NCI-H1048 (cell line): Measurements from ENCODE around the gene ADCY1.

Source experiments
- DNase-seq: peaks from one replicate; lab custom pipeline; 2025; lab: John Stamatoyannopoulos, UW

ADCY1 gene

DNA sequence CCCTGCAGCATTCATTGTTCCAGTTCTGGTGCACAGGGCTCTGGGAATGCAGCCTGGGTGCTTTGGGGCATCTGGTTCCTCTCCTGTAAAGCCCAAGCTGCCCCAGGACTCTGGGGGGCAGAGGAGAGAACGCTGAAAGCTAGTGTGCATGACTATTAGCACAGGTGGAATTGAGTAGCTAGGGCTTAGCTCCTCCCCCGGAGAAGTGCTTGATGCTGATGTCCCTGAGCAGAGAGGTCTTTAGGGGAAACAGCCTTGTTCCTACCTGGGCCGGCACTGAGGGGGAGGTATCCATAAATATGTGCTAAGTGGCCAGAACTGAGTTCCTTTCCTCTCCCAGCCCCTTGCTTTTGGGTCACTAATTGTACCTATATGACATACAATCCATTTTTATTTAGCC, 3.9 kb downstream of the ADCY1 start:
- no peak for DNase-seq

GRCh38 chr7:45578467-45578866, 4.3 kb downstream of the ADCY1 start:
- no peak for DNase-seq

DNA sequence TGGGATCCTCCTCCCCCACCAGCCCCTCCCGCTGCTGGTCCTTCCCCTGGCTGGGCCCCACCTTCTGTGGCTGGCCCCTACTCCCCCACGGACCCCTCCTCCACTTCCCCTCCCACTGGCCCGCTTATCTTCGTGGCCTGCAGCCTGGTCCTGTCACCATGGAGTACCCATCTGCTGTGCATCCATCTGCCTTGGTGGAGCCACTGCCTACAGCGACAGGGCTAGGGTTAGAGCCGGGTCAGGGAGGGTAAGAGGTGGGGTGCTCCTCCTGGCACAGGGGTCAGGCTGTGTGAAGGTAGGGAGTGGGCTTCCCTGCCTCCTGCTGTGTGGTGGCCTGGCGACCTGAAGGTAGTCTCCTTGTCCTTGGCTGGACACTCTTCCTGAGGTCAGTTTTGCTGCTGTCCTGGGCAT, 5.2 kb downstream of the ADCY1 start:
- no peak for DNase-seq

DNA sequence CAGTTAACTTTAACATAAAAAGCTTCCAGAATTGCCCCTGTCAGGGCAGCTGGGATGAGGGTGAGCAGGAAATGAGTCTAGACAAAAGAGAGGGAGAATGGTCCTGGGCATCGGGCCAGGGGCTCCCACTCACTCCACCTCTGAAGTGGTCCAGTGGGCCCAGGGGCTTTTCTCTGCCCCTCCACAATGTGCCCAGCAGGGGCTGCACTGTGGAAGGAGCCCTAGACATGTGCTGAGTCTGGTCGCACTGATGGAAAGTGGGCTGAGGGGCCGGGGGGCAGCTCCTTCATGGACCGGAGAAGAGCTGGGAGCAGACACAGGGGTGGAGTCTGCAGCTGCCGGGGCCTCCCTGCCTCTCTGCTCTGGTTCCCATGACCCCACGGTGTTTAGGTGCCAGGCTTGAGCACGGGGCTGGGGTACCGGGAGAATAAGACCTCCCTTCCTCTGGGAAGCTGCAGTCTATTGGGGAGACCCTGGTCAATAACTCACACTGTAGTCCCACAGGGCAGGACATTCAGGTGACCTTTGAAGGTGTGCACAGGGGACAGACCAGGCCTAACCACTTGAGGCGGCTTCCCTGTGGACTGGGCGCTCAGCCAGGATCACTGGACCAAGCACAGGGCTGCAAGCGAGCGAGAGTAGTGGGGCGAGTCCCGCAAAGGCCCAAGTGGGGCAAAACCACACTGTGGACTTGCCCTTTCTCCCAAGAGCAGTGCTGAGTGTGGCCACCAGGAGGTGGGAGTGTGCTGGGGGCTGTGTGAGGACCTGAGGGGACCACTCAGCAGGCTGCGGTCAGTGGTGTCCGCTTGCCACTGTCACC, 6.1 kb downstream of the ADCY1 start:
- DNase-seq: no peak

GRCh38 chr7:45581271-45581780, 7.2 kb downstream of the ADCY1 start:
- no peak for DNase-seq

DNA sequence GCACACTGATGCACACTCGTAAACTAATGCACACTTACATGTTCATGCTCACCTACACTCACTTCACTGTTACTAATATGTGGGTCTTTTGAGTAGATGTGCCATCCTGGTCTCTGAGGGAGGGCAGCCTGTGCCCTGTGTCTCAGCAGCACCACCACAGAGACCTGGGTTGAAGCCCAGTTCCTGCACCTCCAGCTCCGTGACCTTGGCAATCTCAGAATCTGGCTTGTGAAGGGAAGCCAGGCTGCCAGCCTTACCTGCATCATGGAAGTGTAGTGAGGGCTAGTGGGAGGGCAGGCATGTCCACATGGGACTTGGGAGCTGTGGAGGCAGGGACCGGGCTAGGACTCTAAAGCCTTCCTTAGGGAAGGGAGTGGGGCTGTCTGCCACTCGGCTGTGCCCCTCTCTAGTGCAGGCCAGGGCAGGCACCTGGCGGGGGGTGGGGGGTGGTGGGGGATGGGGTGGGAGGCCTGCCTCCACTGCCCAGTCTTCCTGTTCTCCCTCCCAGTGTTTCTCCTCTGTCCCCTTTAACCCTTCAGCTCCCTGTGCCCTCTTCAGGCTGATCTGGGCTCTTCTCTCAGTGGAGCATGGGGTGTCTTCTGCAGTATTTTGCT, 8.1 kb downstream of the ADCY1 start:
- no peak for DNase-seq

DNA sequence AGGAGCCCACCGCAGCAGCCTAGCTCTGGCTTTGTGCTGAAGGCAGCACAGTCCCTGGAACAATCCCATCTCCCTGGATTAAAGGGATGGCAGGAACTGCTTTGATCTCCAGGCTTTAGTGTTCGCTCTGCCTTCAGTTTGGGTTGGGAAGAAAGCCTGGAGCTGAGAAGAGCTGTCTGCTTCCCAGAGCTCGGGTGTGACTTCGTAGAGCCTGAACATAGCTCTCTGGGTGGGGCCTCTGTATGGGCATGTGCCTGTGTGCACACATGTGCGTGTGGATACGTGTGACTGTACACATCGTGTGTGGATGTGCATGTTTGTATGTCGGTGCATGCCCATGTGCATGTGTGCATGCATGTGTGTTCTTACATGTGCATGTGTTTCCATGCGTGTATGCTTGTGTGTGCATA, 8.7 kb downstream of the ADCY1 start:
- no peak for DNase-seq

- no peak for DNase-seq
Measured at GRCh38 chr7:45583296-45583695, 9.1 kb downstream of the ADCY1 start.

DNA sequence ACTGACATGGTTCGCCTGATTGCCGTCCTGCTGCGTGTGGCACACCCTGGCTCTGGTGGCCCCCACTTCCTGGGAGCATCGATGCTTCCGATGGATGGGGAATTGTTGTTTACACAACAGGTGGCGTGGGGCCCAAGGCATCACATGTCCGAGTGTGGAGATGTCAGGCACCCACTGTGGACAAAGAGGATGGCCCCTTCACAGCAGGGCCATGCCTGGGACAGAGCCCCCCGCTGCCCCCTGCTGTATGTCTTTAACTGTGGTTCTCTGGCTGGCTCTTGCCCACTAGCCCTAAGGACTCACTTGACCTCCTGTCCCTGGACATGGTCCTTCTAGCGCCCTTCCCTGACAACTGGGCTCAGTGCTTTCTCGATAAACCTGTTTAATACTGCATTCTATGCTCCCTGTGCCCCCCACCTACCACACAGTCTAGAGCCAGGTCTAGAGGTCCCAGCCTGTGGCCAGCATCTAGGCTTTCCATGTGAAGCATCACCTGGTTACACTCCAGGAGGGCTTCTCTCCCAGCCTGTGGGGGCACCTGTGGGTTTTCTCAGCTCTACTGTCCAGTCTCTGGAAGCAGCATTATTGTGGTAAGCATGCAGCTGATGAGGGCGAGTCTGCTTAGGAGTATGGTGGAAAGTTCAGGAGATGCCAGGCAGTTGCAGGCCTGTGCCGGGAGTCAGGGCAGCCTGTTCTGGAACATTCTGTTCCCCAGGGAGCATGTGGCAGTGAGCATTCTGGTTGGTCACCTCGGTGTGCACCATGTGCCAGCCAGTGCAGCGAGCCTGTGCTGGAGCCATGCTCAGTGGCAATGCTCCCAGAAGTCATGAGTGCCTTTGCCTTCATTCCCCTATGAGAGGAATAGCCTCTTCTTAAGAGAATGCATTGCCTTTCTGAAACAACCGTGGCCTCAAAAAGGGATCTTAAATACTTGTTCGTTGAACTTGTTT, 10.4 kb downstream of the ADCY1 start:
- no peak for DNase-seq

GRCh38 chr7:45585628-45586027, 11.5 kb downstream of the ADCY1 start:
- DNase-seq: no peak

- no peak for DNase-seq
Measured at GRCh38 chr7:45586542-45587520, 12.7 kb downstream of the ADCY1 start.

DNA sequence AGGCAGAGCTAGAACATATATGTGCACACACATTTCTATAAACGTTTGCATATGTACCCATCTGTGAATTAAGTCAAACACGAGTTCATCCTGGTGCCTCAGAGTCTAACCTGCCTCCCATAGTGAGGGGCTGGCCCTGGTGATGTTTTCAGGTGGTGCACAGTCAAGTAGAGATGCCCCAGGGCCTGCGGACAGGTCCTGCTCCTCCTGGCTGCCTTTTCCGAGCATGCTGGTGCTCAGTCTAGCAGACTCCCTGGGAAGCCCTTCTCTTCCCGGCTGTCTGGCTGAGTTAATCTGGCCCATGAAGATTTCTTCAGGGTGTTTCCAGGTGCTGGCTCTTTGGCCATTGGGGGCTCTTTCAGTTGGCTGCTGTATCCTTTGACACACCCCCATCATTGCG, 14.3 kb downstream of the ADCY1 start:
- DNase-seq: no peak

- no peak for DNase-seq
Measured at GRCh38 chr7:45589061-45589460, 14.9 kb downstream of the ADCY1 start.

GRCh38 chr7:45589915-45590678, 15.9 kb downstream of the ADCY1 start:
- no peak for DNase-seq

DNA sequence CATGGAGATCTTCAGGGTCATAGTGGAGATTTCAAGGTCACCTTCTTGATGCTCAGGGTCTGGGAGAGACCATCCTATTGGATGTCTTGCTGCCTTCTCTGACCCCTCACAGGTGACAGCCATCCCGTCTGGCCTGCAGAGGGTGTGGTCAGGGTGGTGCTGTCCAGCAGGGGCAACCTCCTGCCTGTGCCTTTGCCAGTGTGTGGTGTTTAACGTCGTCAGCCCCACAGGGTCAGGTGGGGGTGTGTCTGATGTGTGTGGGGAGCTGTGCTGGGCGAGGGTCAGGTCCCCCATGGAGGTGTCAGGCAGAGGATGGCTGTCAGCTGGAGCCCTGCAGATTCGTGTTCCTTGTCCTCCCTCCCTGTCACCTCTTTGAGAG, 16.5 kb downstream of the ADCY1 start:
- no peak for DNase-seq

DNA sequence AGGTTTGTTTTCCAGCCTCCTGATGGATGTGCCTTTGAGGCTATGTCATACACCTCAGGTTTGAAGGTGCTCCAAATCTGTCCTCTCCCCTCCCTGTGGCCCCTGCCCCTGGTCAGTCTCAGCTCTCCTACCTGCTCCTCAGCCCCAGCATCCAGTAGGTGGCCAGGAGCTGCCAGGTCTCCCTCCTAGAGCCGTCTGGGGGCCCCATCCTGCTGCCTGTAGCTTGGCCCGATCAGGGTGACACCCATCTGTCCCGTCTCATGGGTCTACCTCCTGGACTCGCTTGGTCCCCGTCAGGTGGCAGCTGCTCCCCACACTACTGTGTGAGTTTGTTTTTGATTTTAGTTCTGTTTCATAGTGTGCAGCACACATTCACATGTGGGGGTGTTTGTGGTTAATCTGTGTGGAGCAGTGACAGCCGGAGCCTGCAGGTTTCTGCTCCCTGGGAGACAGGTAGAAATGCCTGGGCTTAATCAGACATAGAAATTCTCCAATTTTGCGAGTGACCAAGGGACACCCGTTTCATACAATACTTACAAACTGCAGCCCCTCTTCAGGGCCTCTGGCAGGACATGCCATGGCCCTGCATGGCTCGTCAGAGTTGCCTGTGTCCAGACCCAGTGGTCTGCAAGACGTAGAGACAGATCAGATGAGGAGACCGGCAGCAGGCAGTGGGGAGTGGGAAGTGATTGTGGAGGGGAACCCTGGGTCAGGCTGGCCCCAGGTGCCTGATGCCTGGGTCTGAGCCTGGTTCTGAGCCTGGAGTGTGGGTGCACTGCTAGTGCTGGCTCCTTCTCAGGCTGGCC, 17.1 kb downstream of the ADCY1 start:
- DNase-seq: no peak

DNA sequence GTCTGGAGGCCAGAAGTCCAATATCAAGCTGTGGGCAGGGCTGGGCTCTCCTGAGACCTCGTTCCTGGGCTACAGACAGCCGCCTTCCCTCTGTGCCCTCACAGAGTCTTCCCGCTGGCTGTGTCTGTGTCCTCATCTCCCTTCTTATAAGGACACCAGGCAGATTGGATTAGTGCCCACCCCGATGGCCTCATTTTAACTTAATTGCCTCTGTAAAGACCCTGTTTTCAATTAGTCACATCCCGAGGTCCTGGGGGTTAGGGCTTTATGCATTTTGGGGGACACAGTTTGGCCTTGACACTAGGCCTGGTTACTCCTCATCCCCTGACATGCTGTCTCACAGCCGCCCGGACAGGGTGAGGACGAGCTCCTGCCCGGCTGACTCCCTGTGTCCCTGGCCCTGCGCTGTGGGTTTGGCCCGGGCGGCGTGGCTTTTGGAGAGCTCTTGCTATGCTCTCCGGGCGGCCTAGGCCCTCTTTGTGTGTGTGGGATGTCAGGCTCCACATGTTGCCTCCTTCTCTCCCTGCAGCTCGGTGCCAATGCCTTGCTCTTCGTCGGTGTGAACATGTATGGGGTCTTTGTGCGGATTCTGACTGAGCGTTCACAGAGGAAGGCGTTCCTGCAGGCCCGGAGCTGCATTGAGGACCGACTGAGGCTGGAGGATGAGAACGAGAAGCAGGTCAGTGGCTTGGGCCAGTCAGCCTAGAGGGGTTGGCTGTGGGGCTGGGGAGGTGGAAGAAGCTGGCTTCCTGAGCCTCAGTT, 18.2 kb downstream of the ADCY1 start:
- DNase-seq: no peak

DNA sequence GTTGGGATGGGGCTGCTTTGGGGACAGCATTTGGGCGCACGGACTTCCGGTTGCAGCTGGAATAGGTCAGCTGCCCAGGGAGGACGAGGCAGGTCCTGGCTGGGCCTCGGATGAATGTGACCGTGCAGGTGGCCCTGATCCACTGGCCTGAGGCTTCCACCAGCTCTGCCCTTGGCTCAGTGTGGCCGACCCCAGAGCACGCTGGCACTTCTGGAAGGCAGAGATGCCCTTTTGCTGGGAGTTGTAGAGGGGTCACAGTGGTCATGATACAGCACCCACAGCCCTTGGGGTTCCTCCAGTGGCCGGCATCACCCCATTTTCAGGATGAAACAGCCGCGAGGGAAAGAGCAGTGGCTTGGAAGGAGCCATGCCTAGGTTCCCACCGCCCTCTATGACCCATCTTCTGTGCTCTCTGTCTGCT, 19.0 kb downstream of the ADCY1 start:
- DNase-seq: no peak

GRCh38 chr7:45593877-45594276, 19.7 kb downstream of the ADCY1 start:
- no peak for DNase-seq
